CD14-positive monocyte (primary cell): ENCODE measurements around the gene TMEM117. TPM values are rescaled to one million over a fixed set of nuclear protein-coding genes. Genes with fewer than 3 reads are reported as not detected.
A peak's percentile ranks its signal among the peaks of the same experiment; 100 is the strongest.
"Not testable (repeated sequence)": the region's sequence is repeated elsewhere in the genome, so short reads cannot be mapped to it uniquely, and the experiment has no call there.

ENCODE experiments used
- DNase-seq, 3 donors: peaks; one replicate each; pipeline ENCODE4 v3.0.0-alpha.2; 2011 to 2022
- H2AFZ ChIP-seq: 2 replicates; pipeline ENCODE4 v1.6.0; 2012; ENCODE audit warnings: mild to moderate bottlenecking, low read depth, low read length, inconsistent platforms; ENCODE audit not compliant: insufficient read depth, poor library complexity, severe bottlenecking
- H3K27ac ChIP-seq, 2 donors: 1 replicate in 1 of 2; 2 replicates in 1 of 2; pipeline ENCODE4 v1.5.1; 2012 to 2013; ENCODE audit warnings: low read length in 2 of 2, control low read depth in 1 of 2, inconsistent platforms in 1 of 2, low read depth in 1 of 2, mild to moderate bottlenecking in 1 of 2
- H3K27me3 ChIP-seq, 2 donors: one replicate each; pipeline versions ENCODE4 v1.6.0 to v1.6.1; 2011 to 2013; ENCODE audit warnings: low read length in 2 of 2; ENCODE audit not compliant: control insufficient read depth in 2 of 2, insufficient read depth in 2 of 2
- H3K36me3 ChIP-seq, 2 donors: replicated peaks in 1 of 2; 1 replicate in 1 of 2; 2 replicates in 1 of 2; pipeline versions ENCODE4 v1.5.1 to v1.6.1; 2012 to 2013; ENCODE audit warnings: low read length in 2 of 2, control low read depth in 1 of 2, inconsistent platforms in 1 of 2, mild to moderate bottlenecking in 1 of 2; ENCODE audit not compliant: insufficient read depth in 2 of 2, control insufficient read depth in 1 of 2
- H3K4me1 ChIP-seq, 2 donors: 1 replicate in 1 of 2; 2 replicates in 1 of 2; pipeline versions ENCODE4 v1.5.1 to v1.6.1; 2012 to 2013; ENCODE audit warnings: low read length in 2 of 2, control low read depth in 1 of 2, inconsistent platforms in 1 of 2, mild to moderate bottlenecking in 1 of 2, moderate library complexity in 1 of 2; ENCODE audit not compliant: insufficient read depth in 2 of 2, control insufficient read depth in 1 of 2
- H3K4me2 ChIP-seq: replicated peaks from 2 replicates; pipeline ENCODE3; 2012; ENCODE audit warnings: low read length, moderate library complexity, mild to moderate bottlenecking; ENCODE audit not compliant: poor library complexity, severe bottlenecking; ENCODE audit errors: extremely low read depth
- H3K4me3 ChIP-seq, 3 experiments: fragments of 200-600 bp in 1 of 3; sonication (generic) in 1 of 3; replicated peaks in 1 of 3; 1 replicate in 2 of 3; 2 replicates in 1 of 3; pipeline ENCODE4 v1.5.1; 2011 to 2013; ENCODE audit warnings: low read length in 3 of 3, mild to moderate bottlenecking in 3 of 3, control low read depth in 2 of 3, low read depth in 2 of 3, inconsistent platforms in 1 of 3, moderate library complexity in 1 of 3
- H3K79me2 ChIP-seq: 2 replicates; pipeline ENCODE4 v1.6.0; 2012; ENCODE audit warnings: mild to moderate bottlenecking, control low read depth, inconsistent platforms, low read length, moderate library complexity; ENCODE audit not compliant: insufficient read depth
- H3K9ac ChIP-seq: 2 replicates; pipeline ENCODE4 v1.6.0; 2017; ENCODE audit warnings: low read length, mild to moderate bottlenecking; ENCODE audit not compliant: insufficient read depth, poor library complexity, severe bottlenecking
- H3K9me3 ChIP-seq, 2 donors: replicated peaks in 1 of 2; 1 replicate in 1 of 2; 2 replicates in 1 of 2; pipeline versions ENCODE4 v1.5.1 to v1.6.1; 2012 to 2013; ENCODE audit warnings: low read length in 2 of 2, control low read depth in 1 of 2; ENCODE audit not compliant: control insufficient read depth in 1 of 2, insufficient read depth in 1 of 2
- H4K20me1 ChIP-seq: 2 replicates; pipeline ENCODE4 v1.6.0; 2012; ENCODE audit warnings: mild to moderate bottlenecking, low read length, control low read depth, moderate library complexity; ENCODE audit not compliant: insufficient read depth
- H3K27ac Mint-ChIP-seq, 7 donors: one replicate each; pipeline ENCODE4 v1.8.0; 2020; ENCODE audit warnings: mild to moderate bottlenecking in 7 of 7, mixed read lengths in 7 of 7, moderate library complexity in 6 of 7, inconsistent platforms in 2 of 7
- H3K27me3 Mint-ChIP-seq, 3 donors: one replicate each; pipeline ENCODE4 v1.8.0; 2021 to 2022; ENCODE audit warnings: low read depth in 3 of 3, mild to moderate bottlenecking in 3 of 3, mixed read lengths in 3 of 3, moderate library complexity in 3 of 3, inconsistent platforms in 1 of 3
- H3K36me3 Mint-ChIP-seq, 2 donors: one replicate each; pipeline ENCODE4 v1.8.0; 2020; ENCODE audit warnings: mixed read lengths in 2 of 2, inconsistent platforms in 1 of 2, mild to moderate bottlenecking in 1 of 2
- H3K4me1 Mint-ChIP-seq: one replicate; pipeline ENCODE4 v1.8.0; 2020; ENCODE audit warnings: mild to moderate bottlenecking, mixed read lengths
- H3K4me3 Mint-ChIP-seq, 2 donors: one replicate each; pipeline ENCODE4 v1.8.0; 2020; ENCODE audit warnings: mild to moderate bottlenecking in 2 of 2, mixed read lengths in 2 of 2, moderate library complexity in 1 of 2
- H3K9me3 Mint-ChIP-seq, 7 donors: one replicate each; pipeline ENCODE4 v1.8.0; 2020 to 2022; ENCODE audit warnings: mixed read lengths in 7 of 7, mild to moderate bottlenecking in 6 of 7, moderate library complexity in 6 of 7, inconsistent platforms in 2 of 7
- CTCF ChIP-seq: fragments of 200-600 bp; IDR thresholded peaks from one replicate; pipeline ENCODE4 v1.8.0; 2022; ENCODE audit warnings: antibody characterized with exemption, mild to moderate bottlenecking
- WGBS: methylation state at CpG from one replicate; pipeline ENCODE4 v1.1.5; 2013; ENCODE audit warnings: missing lambda C conversion rate; ENCODE audit not compliant: insufficient coverage; 5-methylcytosine and 5-hydroxymethylcytosine counted together
- intact Hi-C, 2 donors: fragments of 100-400 bp; cut with micrococcal nuclease; formaldehyde crosslinking; loops; one replicate each; pipeline versions ENCODE4 v1.15.0 to v1.15.1; 2023
- polyA plus RNA-seq, 3 donors: library from polyadenylated mRNA; depleted of rRNA in 1 of 3; unstranded in 2 of 3; stranded (reverse) in 1 of 3; fragments of 300-500 nt in 2 of 3; fragments of >200 nt in 1 of 3; fragmentation: Illumina TruSeq in 2 of 3; gene quantifications; 1 replicate in 2 of 3; 2 replicates in 1 of 3; pipeline ENCODE4 v1.2.3, GENCODE V29; 2012 to 2021

The TMEM117 gene
- polyA plus RNA-seq, 3 donors, result 0.11 to 0.42 TPM; not detected in 1

DNA sequence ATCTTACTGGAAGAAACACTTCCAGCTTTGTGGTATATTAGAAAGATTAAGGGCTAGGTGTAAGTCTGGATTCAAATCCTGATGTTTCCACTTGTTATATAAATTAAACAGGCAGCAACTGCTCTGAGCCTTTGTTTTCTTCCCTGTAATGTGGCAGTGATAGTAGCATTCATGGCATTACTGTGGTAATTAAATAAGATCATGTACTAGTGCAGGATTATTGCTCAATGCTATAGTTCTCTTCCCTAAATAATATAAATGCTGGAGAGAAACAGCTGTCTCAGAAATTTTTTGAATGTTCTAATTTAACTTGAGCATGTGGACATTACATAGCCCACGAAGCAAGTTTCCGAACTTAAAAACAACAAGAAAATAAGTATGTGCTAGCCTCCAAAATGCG is 5.4 kb downstream of the TMEM117 start:
- no peak overlapping the region for H3K4me2 ChIP-seq
- peaks cover 22 to 33% (median 33%) of the 10 kb centered on the region in 3 donors for H3K27me3 Mint-ChIP-seq
- H3K9me3 Mint-ChIP-seq, result peaks cover 0 to 3% (median 0%) of the 10 kb centered on the region in 7 donors
- no peaks in the 10 kb centered on the region for H3K79me2 ChIP-seq
- H3K27ac ChIP-seq, result no peak overlapping the region
- H3K27me3 ChIP-seq, result peaks cover 26 to 28% of the 10 kb centered on the region in 2 donors
- H3K9me3 ChIP-seq, result no peaks in the 10 kb centered on the region
- H3K9ac ChIP-seq, result no peak overlapping the region
- H3K27ac Mint-ChIP-seq, result no peak overlapping the region
- no peak for DNase-seq
- TF ChIP-seq CTCF, result no peak
- H3K36me3 Mint-ChIP-seq, result peaks cover 0 to 5% of the 10 kb centered on the region in 2 donors
- no peaks in the 10 kb centered on the region for H3K36me3 ChIP-seq
- H4K20me1 ChIP-seq, result no peaks in the 10 kb centered on the region
- H3K4me3 Mint-ChIP-seq, result no peak overlapping the region
- H3K4me1 ChIP-seq, result peaks cover 4 to 5% of the 10 kb centered on the region in 2 donors
- intact Hi-C loops, result no loop called here
- no peak overlapping the region for H3K4me3 ChIP-seq
- WGBS, result 89% methylated on average over 1 of the region's 3 CpGs
- H2AFZ ChIP-seq, result no peak overlapping the region
- peaks cover 3% of the 10 kb centered on the region for H3K4me1 Mint-ChIP-seq

GRCh38 chr12:43842259-43842658 is 6.4 kb downstream of the TMEM117 start:
- Mint-ChIP-seq H3K27me3 (peaks cover 14 to 23% (median 23%) of the 10 kb centered on the region in 3 donors), H3K4me1 (no peaks in the 10 kb centered on the region), H3K9me3 (peaks cover 0 to 6% (median 3%) of the 10 kb centered on the region in 7 donors), H3K27ac (no peak overlapping the region), H3K36me3 (peaks cover 0 to 5% of the 10 kb centered on the region in 2 donors), H3K4me3 (no peak overlapping the region)
- Histone ChIP-seq H3K9me3 (no peaks in the 10 kb centered on the region), H3K4me1 (no peaks in the 10 kb centered on the region), H3K27ac (no peak overlapping the region), H3K4me3 (no peak overlapping the region), H3K9ac (no peak overlapping the region), H3K27me3 (peaks cover 16 to 18% of the 10 kb centered on the region in 2 donors), H4K20me1 (no peaks in the 10 kb centered on the region), H2AFZ (no peak overlapping the region), H3K4me2 (no peak overlapping the region), H3K79me2 (no peaks in the 10 kb centered on the region), H3K36me3 (no peaks in the 10 kb centered on the region)
- intact Hi-C loops, result no loop called here
- TF ChIP-seq CTCF, result no peak
- DNase-seq, result no peak
- no CpG with 5 or more reads among the region's 1 CpG for WGBS

GRCh38 chr12:43847425-43848225 is 11.7 kb downstream of the TMEM117 start:
- H2AFZ ChIP-seq, H4K20me1 ChIP-seq, H3K4me1 ChIP-seq, H3K9ac ChIP-seq, H3K4me3 Mint-ChIP-seq, H3K4me2 ChIP-seq, DNase-seq, H3K79me2 ChIP-seq, H3K36me3 ChIP-seq, H3K27ac ChIP-seq, H3K27me3 ChIP-seq, intact Hi-C loops, H3K4me1 Mint-ChIP-seq, H3K4me3 ChIP-seq, H3K27me3 Mint-ChIP-seq, H3K36me3 Mint-ChIP-seq: not testable (repeated sequence)
- peaks cover 5 to 11% of the 10 kb centered on the region in 2 donors for H3K9me3 ChIP-seq
- Mint-ChIP-seq H3K27ac (peak overlapping the region in 1 of 7 donors; percentile 41), H3K9me3 (peaks cover 11 to 19% (median 17%) of the 10 kb centered on the region in 7 donors)
- WGBS, result 100% methylated on average over 1 of the region's 4 CpGs
